GM10847 (cell line): ENCODE data around the gene CCDC8.

Experiments
- POLR2A ChIP-seq: IDR thresholded peaks from 2 replicates; pipeline ENCODE4 v1.6.1; 2011; ENCODE audit not compliant: insufficient read length; ENCODE audit errors: extremely low read depth

CCDC8 gene

GRCh38 chr19:46441866-46442265 lies 28.5 kb upstream of the CCDC8 start:
- no peak for TF ChIP-seq POLR2A

- no peak for TF ChIP-seq POLR2A
Observed at GRCh38 chr19:46435009-46435408, 21.6 kb upstream of the CCDC8 start.

- TF ChIP-seq POLR2A: no peak
Observed at GRCh38 chr19:46431824-46432223, 18.5 kb upstream of the CCDC8 start.

GRCh38 chr19:46429999-46430398 lies 16.6 kb upstream of the CCDC8 start:
- TF ChIP-seq POLR2A: no peak

- no peak for TF ChIP-seq POLR2A
Observed at GRCh38 chr19:46428239-46429135, 15.1 kb upstream of the CCDC8 start, which contains the start of gene PNMA8C. Gene PNMA8C, minus strand, starts transcription at chr19:46428936. Its CDS starts 577 bp downstream, at chr19:46428359.

- TF ChIP-seq POLR2A: no peak
Observed at GRCh38 chr19:46427518-46428045, 14.2 kb upstream of the CCDC8 start.

- TF ChIP-seq POLR2A: no peak
Observed at GRCh38 chr19:46426506-46427162, 13.3 kb upstream of the CCDC8 start.

DNA sequence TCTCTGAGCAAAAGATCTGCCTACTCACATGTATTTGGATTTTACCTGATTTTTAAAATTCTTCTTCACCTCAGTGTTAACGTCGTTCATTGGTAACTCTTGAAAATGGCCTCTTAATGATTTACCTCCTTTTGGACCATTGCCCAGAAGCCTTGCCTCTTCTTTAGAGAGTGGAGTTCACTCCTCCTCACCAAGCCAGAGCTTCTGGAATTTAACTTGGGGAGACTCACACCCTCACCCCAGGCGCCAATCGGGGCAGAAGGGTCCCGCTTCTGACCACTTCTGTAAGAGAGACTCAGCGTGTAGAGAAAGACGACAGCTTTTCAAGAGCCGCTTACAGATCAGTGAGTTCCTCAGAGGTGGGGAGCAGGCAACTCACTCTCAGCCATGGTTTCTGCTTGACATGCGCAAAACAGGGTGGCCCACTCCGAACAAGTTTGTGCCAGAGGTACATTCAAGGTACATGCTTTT lies 12.7 kb upstream of the CCDC8 start:
- no peak for TF ChIP-seq POLR2A

- no peak for TF ChIP-seq POLR2A
Observed at GRCh38 chr19:46423188-46423587, 9.8 kb upstream of the CCDC8 start.

DNA sequence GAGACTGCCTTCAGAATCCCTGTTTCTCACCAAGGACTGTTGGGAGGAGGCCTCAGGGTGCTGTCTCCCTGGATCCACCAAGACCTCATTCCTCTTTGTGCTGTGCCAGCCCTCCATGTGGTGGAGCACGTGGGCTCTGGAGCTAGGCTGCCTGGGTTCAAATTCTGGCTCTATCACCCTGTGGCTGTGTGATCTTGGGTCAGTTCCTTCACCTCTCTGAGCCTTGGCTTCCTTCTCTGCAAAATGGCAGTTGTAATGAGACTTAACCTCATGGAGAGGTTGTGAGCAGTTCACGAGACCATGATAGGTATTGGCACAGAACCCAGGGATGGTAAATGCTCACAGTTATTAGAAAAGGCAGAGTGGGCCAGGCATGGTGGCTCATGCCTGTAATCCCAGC lies 9.0 kb upstream of the CCDC8 start:
- TF ChIP-seq POLR2A: no peak

GRCh38 chr19:46420056-46420455 lies 6.7 kb upstream of the CCDC8 start:
- TF ChIP-seq POLR2A: no peak

GRCh38 chr19:46412650-46413261 lies 608 bp downstream of the CCDC8 start:
- no peak for TF ChIP-seq POLR2A

DNA sequence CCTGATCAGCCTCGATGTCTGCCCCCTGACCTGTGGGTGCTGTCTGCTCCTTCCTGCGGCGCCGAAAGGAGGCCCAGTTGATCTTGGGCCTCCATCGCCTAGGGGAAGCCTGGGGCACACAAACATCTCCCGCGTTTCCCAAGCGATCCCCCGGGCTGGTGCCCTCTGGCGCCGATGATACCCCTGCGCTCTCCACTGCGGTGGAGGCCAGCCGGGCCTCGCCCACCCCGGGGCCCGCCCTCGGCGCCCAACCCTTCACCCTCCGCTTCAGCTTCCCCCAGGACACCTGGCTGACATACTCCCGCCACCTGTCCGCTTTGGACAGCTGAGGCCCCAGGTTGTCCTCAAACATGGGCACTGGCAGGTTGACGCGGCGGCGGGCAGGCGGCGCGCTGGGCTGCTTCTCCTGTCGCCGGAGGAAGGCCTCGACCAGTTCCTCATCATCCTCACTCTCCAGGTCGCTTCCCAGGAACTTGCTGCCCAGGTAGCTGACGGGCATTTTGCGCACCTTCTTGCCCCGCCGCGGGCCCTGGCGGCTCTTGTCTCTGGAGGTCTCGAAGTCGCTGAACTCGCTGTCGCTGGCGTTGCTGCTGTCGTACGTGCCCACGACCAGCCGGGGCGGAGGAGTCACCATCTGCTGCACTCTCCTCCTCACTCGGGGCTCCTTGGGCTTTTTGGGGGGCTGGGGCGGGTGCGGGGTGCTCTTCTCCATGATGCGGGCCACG lies 1.3 kb downstream of the CCDC8 start:
- TF ChIP-seq POLR2A: no peak

GRCh38 chr19:46411088-46411924 lies 2.1 kb downstream of the CCDC8 start:
- TF ChIP-seq POLR2A: no peak
